H1 (cell line): ENCODE data around the gene NCAPD3. TPM values are rescaled to one million over a fixed set of nuclear protein-coding genes. Genes with fewer than 3 reads are reported as not detected.

Experiments used
- CTCF ChIA-PET: fragments of 300-600 bp; sonication (Branson Sonifier 250); formaldehyde crosslinking; loops from one replicate; lab custom pipeline; 2021; ENCODE audit not compliant: partially characterized antibody; lab: Charles Lee
- POLR2A ChIA-PET: fragments of 300-600 bp; sonication (Branson Sonifier 250); formaldehyde crosslinking; loops from one replicate; lab custom pipeline; 2021; ENCODE audit warnings: inconsistent platforms; ENCODE audit not compliant: partially characterized antibody; lab: Charles Lee
- DNase-seq, 2 experiments: peaks; one replicate each; pipeline versions ENCODE4 v3.0.0 to v3.0.0-alpha.2; 2010 to 2022; ENCODE audit warnings: low spot score in 2 of 2, low read depth in 1 of 2, mixed read lengths in 1 of 2
- FAIRE-seq: peaks from 2 replicates; lab custom pipeline; 2011; peaks lifted over from hg19 to GRCh38; lab: Jason Lieb, UNC
- H2AFZ ChIP-seq: 2 replicates; pipeline ENCODE4 v1.8.1; 2012; ENCODE audit warnings: low read length, inconsistent platforms
- H2AK5ac ChIP-seq: 2 replicates; pipeline ENCODE4 v1.6.1; 2013; ENCODE audit warnings: low read depth, low read length
- H2BK120ac ChIP-seq: replicated peaks from 2 replicates; pipeline ENCODE3; 2013; ENCODE audit warnings: low read depth, low read length, inconsistent platforms
- H2BK12ac ChIP-seq: 2 replicates; pipeline ENCODE4 v1.6.1; 2013; ENCODE audit warnings: low read depth, low read length
- H2BK15ac ChIP-seq: 2 replicates; pipeline ENCODE4 v1.6.1; 2013; ENCODE audit warnings: low read length
- H2BK20ac ChIP-seq: 2 replicates; pipeline ENCODE4 v1.6.1; 2013; ENCODE audit warnings: low read length
- H2BK5ac ChIP-seq: 2 replicates; pipeline ENCODE4 v1.6.1; 2013; ENCODE audit warnings: low read depth, low read length
- H3K14ac ChIP-seq: 2 replicates; pipeline ENCODE4 v1.6.1; 2013; ENCODE audit warnings: inconsistent platforms; ENCODE audit not compliant: insufficient read length
- H3K18ac ChIP-seq: 2 replicates; pipeline ENCODE4 v1.6.1; 2013; ENCODE audit warnings: low read length; ENCODE audit errors: extremely low read depth
- H3K23ac ChIP-seq: 2 replicates; pipeline ENCODE4 v1.6.1; 2013; ENCODE audit warnings: inconsistent platforms; ENCODE audit not compliant: insufficient read length
- H3K23me2 ChIP-seq: 2 replicates; pipeline ENCODE4 v1.6.1; 2013; ENCODE audit warnings: low read depth, low read length
- H3K27ac ChIP-seq: 2 replicates; pipeline ENCODE4 v1.6.1; 2011; ENCODE audit warnings: low read depth, low read length, inconsistent platforms
- H3K27me3 ChIP-seq, 4 experiments: replicated peaks in 1 of 4; 1 replicate in 1 of 4; 2 replicates in 3 of 4; pipeline versions ENCODE4 v1.6.1 to v1.8.1; 2011 to 2013; ENCODE audit warnings: low read length in 3 of 4, mild to moderate bottlenecking in 3 of 4, inconsistent platforms in 2 of 4, mixed read lengths in 2 of 4, moderate library complexity in 1 of 4; ENCODE audit not compliant: control insufficient read depth in 3 of 4, insufficient read depth in 3 of 4; ENCODE audit errors: extremely low read depth in 1 of 4
- H3K36me3 ChIP-seq, 4 experiments: 2 replicates each; pipeline versions ENCODE4 v1.6.1 to v1.8.1; 2011 to 2013; ENCODE audit warnings: mild to moderate bottlenecking in 4 of 4, low read length in 3 of 4, moderate library complexity in 2 of 4, control low read depth in 1 of 4, inconsistent platforms in 1 of 4; ENCODE audit not compliant: insufficient read depth in 4 of 4, control insufficient read depth in 2 of 4
- H3K4ac ChIP-seq: replicated peaks from 2 replicates; pipeline ENCODE3; 2013; ENCODE audit warnings: low read length, low read depth, mixed read lengths, inconsistent platforms; ENCODE audit not compliant: insufficient read length
- H3K4me1 ChIP-seq, 4 experiments: replicated peaks in 1 of 4; 1 replicate in 1 of 4; 2 replicates in 3 of 4; pipeline versions ENCODE4 v1.6.1 to v1.8.1; 2011 to 2013; ENCODE audit warnings: low read length in 3 of 4, inconsistent platforms in 2 of 4, mixed read lengths in 1 of 4; ENCODE audit not compliant: insufficient read depth in 4 of 4, control insufficient read depth in 3 of 4
- H3K4me2 ChIP-seq, 2 experiments: 2 replicates each; pipeline versions ENCODE4 v1.6.1 to v1.8.1; 2011 to 2013; ENCODE audit warnings: low read depth in 2 of 2, low read length in 2 of 2, control low read depth in 1 of 2, inconsistent platforms in 1 of 2, mild to moderate bottlenecking in 1 of 2; ENCODE audit not compliant: insufficient read depth in 1 of 2
- H3K4me3 ChIP-seq, 4 experiments: fragments of 200-600, 300-600 bp in 1 of 4; sonication (generic), shearing (Covaris generic), sonication (Bioruptor Twin) in 1 of 4; 2 replicates each; pipeline versions ENCODE4 v1.5.1 to v1.8.1; 2011 to 2016; ENCODE audit warnings: low read length in 4 of 4, low read depth in 3 of 4, control low read depth in 2 of 4, inconsistent platforms in 2 of 4, mild to moderate bottlenecking in 2 of 4, mixed read lengths in 1 of 4, moderate library complexity in 1 of 4; ENCODE audit not compliant: insufficient read depth in 2 of 4; ENCODE audit errors: extremely low read depth in 1 of 4
- H3K56ac ChIP-seq: replicated peaks from 2 replicates; pipeline ENCODE3; 2013; ENCODE audit warnings: low read depth, mild to moderate bottlenecking, mixed read lengths, low read length, inconsistent platforms; ENCODE audit not compliant: insufficient read length
- H3K79me1 ChIP-seq: 2 replicates; pipeline ENCODE4 v1.6.1; 2013; ENCODE audit warnings: low read depth, low read length, control low read depth
- H3K79me2 ChIP-seq, 2 experiments: 2 replicates each; pipeline versions ENCODE4 v1.6.1 to v1.8.1; 2012 to 2013; ENCODE audit warnings: low read length in 2 of 2, mild to moderate bottlenecking in 2 of 2, inconsistent platforms in 1 of 2; ENCODE audit not compliant: insufficient read depth in 2 of 2, control insufficient read depth in 1 of 2
- H3K9ac ChIP-seq, 4 experiments: replicated peaks in 1 of 4; 1 replicate in 1 of 4; 2 replicates in 3 of 4; pipeline versions ENCODE4 v1.6.1 to v1.8.1; 2011 to 2013; ENCODE audit warnings: low read depth in 3 of 4, low read length in 3 of 4, control low read depth in 2 of 4, mild to moderate bottlenecking in 2 of 4, moderate library complexity in 2 of 4, inconsistent platforms in 1 of 4; ENCODE audit errors: extremely low read depth in 1 of 4
- H3K9me3 ChIP-seq, 2 experiments: 2 replicates each; pipeline versions ENCODE4 v1.6.1 to v1.8.1; 2012 to 2013; ENCODE audit warnings: mild to moderate bottlenecking in 2 of 2, moderate library complexity in 2 of 2, control low read depth in 1 of 2, inconsistent platforms in 1 of 2, low read depth in 1 of 2, low read length in 1 of 2, mixed read lengths in 1 of 2; ENCODE audit not compliant: insufficient read depth in 2 of 2
- H4K20me1 ChIP-seq, 2 experiments: replicated peaks in 1 of 2; 2 replicates each; pipeline versions ENCODE3 to v1.8.1; 2011 to 2013; ENCODE audit warnings: inconsistent platforms in 2 of 2, low read length in 2 of 2, mild to moderate bottlenecking in 1 of 2; ENCODE audit not compliant: insufficient read depth in 2 of 2, control insufficient read depth in 1 of 2
- H4K5ac ChIP-seq: 2 replicates; pipeline ENCODE4 v1.6.1; 2013; ENCODE audit warnings: low read length, low read depth, mixed read lengths, inconsistent platforms; ENCODE audit not compliant: insufficient read length
- H4K8ac ChIP-seq: 2 replicates; pipeline ENCODE4 v1.8.0; 2013; ENCODE audit warnings: mild to moderate bottlenecking, moderate library complexity, low read length, inconsistent platforms; ENCODE audit not compliant: insufficient read depth; ENCODE audit errors: extremely low read depth
- H4K91ac ChIP-seq: replicated peaks from 2 replicates; pipeline ENCODE3; 2013; ENCODE audit warnings: low read length, mixed read lengths, inconsistent platforms; ENCODE audit not compliant: insufficient read length
- SAP30 ChIP-seq: fragments of 300-600 bp; sonication (generic); IDR thresholded peaks from 2 replicates; pipeline ENCODE4 v1.7.1; 2012; ENCODE audit warnings: low read length, moderate library complexity, mild to moderate bottlenecking, inconsistent platforms; ENCODE audit not compliant: insufficient read depth, insufficient replicate concordance
- WGBS, 2 experiments: shearing (Covaris generic) in 1 of 2; methylation state at CpG; one replicate each; pipeline versions ENCODE4 v1.1.6 to v1.1.7; 2013 to 2015; ENCODE audit warnings: low lambda C conversion rate in 2 of 2, mixed read lengths in 2 of 2, inconsistent platforms in 1 of 2, low coverage in 1 of 2, missing lambda C conversion rate in 1 of 2; ENCODE audit not compliant: insufficient replicate concordance in 2 of 2, insufficient coverage in 1 of 2, insufficient read length in 1 of 2; ENCODE audit errors: extremely low coverage in 1 of 2, missing lambda C conversion rate in 1 of 2; 5-methylcytosine and 5-hydroxymethylcytosine counted together
- polyA plus RNA-seq, 7 experiments: library from polyadenylated mRNA; depleted of rRNA in 3 of 7; stranded (reverse) in 5 of 7; unstranded in 2 of 7; fragments of >200 nt in 5 of 7; fragments of 200-250 nt in 2 of 7; gene quantifications; 1 replicate in 5 of 7; 2 replicates in 1 of 7; 4 replicates in 1 of 7; pipeline versions ENCODE4 v1.2.1 to v1.2.3, GENCODE V29; 2011 to 2013; ENCODE audit warnings: missing spikeins in 2 of 7, mixed read lengths in 2 of 7
- total RNA-seq: library from RNA; stranded (reverse); fragmentation: NEBNext Ultra II Directional; extraction: Animal tissue kit (Norgen Biotek cat#: 25700); gene quantifications from 2 replicates; pipeline ENCODE4 v1.2.1, GENCODE V29; 2021

Gene NCAPD3
- total and polyA plus RNA-seq, 2 of the 8 experiments (the other 6 are each of a cell fraction or from before 2014, with no cell fraction given), result 26.5 to 55.2 TPM

GRCh38 chr11:134200688-134201087 is 23.1 kb downstream of the NCAPD3 start:
- Histone ChIP-seq H3K4ac (no peak overlapping the region), H3K14ac (no peak overlapping the region), H3K23me2 (no peaks in the 10 kb centered on the region; the same call in 1 of the 2 replicates), H2AK5ac (no peak overlapping the region), H4K8ac (no peak overlapping the region), H3K9me3 (no peaks in the 10 kb centered on the region), H3K4me2 (no peak overlapping the region), H3K4me3 (no peak overlapping the region), H2BK120ac (no peak overlapping the region), H3K36me3 (peaks cover 13 to 59% (median 36%) of the 10 kb centered on the region in 4 experiments; a peak in 7 of 8 replicates), H3K23ac (no peak overlapping the region), H3K9ac (no peak overlapping the region), H3K27me3 (no peaks in the 10 kb centered on the region), H3K56ac (no peak overlapping the region), H2BK15ac (no peak overlapping the region), H3K4me1 (no peaks in the 10 kb centered on the region), H4K91ac (no peak overlapping the region), H3K79me1 (no peaks in the 10 kb centered on the region; the same call in 1 of the 2 replicates), H2AFZ (no peak overlapping the region), H4K5ac (no peak overlapping the region), H3K27ac (no peak overlapping the region), H3K18ac (no peak overlapping the region), H4K20me1 (peaks cover 0 to under 1% of the 10 kb centered on the region in 2 experiments), H3K79me2 (no peaks in the 10 kb centered on the region), H2BK20ac (no peak overlapping the region), H2BK12ac (no peak overlapping the region), H2BK5ac (no peak overlapping the region)
- CTCF ChIA-PET, result interaction anchor here (0.6 to 0.7 kb wide), 2 partner anchors 8 to 725 kb away, joined by 3 to 5 read pairs; no protein-coding TSS in a partner anchor
- POLR2A ChIA-PET, result no interaction called here
- FAIRE-seq, result no peak
- 96% methylated on average over 6 of the region's 6 CpGs; no CpG with 5 or more reads in 1 of the 2 experiments for WGBS, 2 experiments
- TF ChIP-seq SAP30, result no peak
- DNase-seq, result no peak
